Osteoblast (primary cell): ENCODE results near the gene ZNF689. TPM values are rescaled to one million over a fixed set of nuclear protein-coding genes. Genes with fewer than 3 reads are reported as not detected.

Source experiments
- DNase-seq: peaks from one replicate; pipeline ENCODE4 v3.0.0; 2011; ENCODE audit warnings: low spot score, mixed read lengths; ENCODE audit not compliant: insufficient read length; ENCODE audit errors: missing footprints
- H2AFZ ChIP-seq: 2 replicates; pipeline ENCODE4 v1.6.0; 2011; ENCODE audit warnings: mild to moderate bottlenecking, low read length
- H3K27ac ChIP-seq: 2 replicates; pipeline ENCODE4 v1.5.1; 2011; ENCODE audit warnings: mild to moderate bottlenecking, low read depth, low read length, moderate library complexity
- H3K27me3 ChIP-seq: 2 replicates; pipeline ENCODE4 v1.6.0; 2012; ENCODE audit warnings: mild to moderate bottlenecking, control low read depth, inconsistent platforms, low read length, moderate library complexity; ENCODE audit not compliant: insufficient read depth
- H3K36me3 ChIP-seq: 2 replicates; pipeline ENCODE4 v1.5.1; 2011; ENCODE audit warnings: mild to moderate bottlenecking, low read length, control low read depth, moderate library complexity; ENCODE audit not compliant: insufficient read depth
- H3K4me1 ChIP-seq: 2 replicates; pipeline ENCODE4 v1.5.1; 2011; ENCODE audit warnings: mild to moderate bottlenecking, low read length, control low read depth, moderate library complexity; ENCODE audit not compliant: insufficient read depth
- H3K4me2 ChIP-seq: 2 replicates; pipeline ENCODE4 v1.6.0; 2011; ENCODE audit warnings: mild to moderate bottlenecking, low read length; ENCODE audit not compliant: insufficient read depth
- H3K4me3 ChIP-seq: fragments of 200-600 bp; sonication (generic); 3 replicates; pipeline ENCODE4 v1.5.1; 2012; ENCODE audit warnings: mild to moderate bottlenecking, low read length, inconsistent platforms; ENCODE audit not compliant: insufficient read depth
- H3K79me2 ChIP-seq: 2 replicates; pipeline ENCODE4 v1.6.0; 2012; ENCODE audit warnings: mild to moderate bottlenecking, low read length, control low read depth, inconsistent platforms; ENCODE audit not compliant: insufficient read depth
- H3K9me3 ChIP-seq: 2 replicates; pipeline ENCODE4 v1.5.1; 2011; ENCODE audit warnings: low read depth, low read length, control low read depth
- H4K20me1 ChIP-seq: 2 replicates; pipeline ENCODE4 v1.6.0; 2012; ENCODE audit warnings: mild to moderate bottlenecking, low read length, control low read depth; ENCODE audit not compliant: insufficient read depth
- CTCF ChIP-seq: IDR thresholded peaks from 2 replicates; pipeline ENCODE4 v1.5.1; 2011; ENCODE audit warnings: mild to moderate bottlenecking, low read depth, low read length, moderate library complexity; ENCODE audit errors: extremely low read depth
- total RNA-seq: library from RNA; depleted of rRNA; stranded (reverse); fragments of >200 nt; gene quantifications from 2 replicates; pipeline ENCODE4 v1.2.3, GENCODE V29; 2012

Gene ZNF689
- total RNA-seq, 1 donor = 8.3 TPM

- Histone ChIP-seq H3K4me2 (peak overlapping the region; percentile 97), H3K79me2 (peaks cover 34% of the 10 kb centered on the region), H3K27me3 (no peaks in the 10 kb centered on the region), H2AFZ (peak overlapping the region; percentile 86), H3K4me1 (peaks cover 27% of the 10 kb centered on the region), H3K9me3 (no peaks in the 10 kb centered on the region), H3K36me3 (peaks cover 47% of the 10 kb centered on the region), H3K27ac (peak overlapping the region; percentile 91), H3K4me3 (peak overlapping the region; percentile 74), H4K20me1 (peaks cover 20% of the 10 kb centered on the region)
- peak; percentile 95 for DNase-seq
- TF ChIP-seq CTCF = no peak
Observed at GRCh38 chr16:30656974-30657865, 47.0 kb upstream of the ZNF689 start.

- no peak overlapping the region for H3K4me2 ChIP-seq
- no peak overlapping the region for H3K27ac ChIP-seq
- DNase-seq = no peak
Observed at GRCh38 chr16:30656388-30656787, 46.2 kb upstream of the ZNF689 start.

GRCh38 chr16:30655815-30656347 is 45.7 kb upstream of the ZNF689 start:
- H3K79me2 ChIP-seq = peaks cover 28% of the 10 kb centered on the region
- H2AFZ ChIP-seq = no peak overlapping the region
- no peaks in the 10 kb centered on the region for H3K27me3 ChIP-seq
- no peak for TF ChIP-seq CTCF
- no peak for DNase-seq
- peaks cover 26% of the 10 kb centered on the region for H3K4me1 ChIP-seq
- H3K36me3 ChIP-seq = peaks cover 34% of the 10 kb centered on the region
- H3K4me2 ChIP-seq = no peak overlapping the region
- peaks cover 7% of the 10 kb centered on the region for H4K20me1 ChIP-seq
- H3K27ac ChIP-seq = no peak overlapping the region
- H3K4me3 ChIP-seq = no peak overlapping the region
- H3K9me3 ChIP-seq = no peaks in the 10 kb centered on the region

More at GRCh38 chr16:30656388-30656787, 46.2 kb upstream of the ZNF689 start:
- Histone ChIP-seq H3K4me3 (no peak overlapping the region), H4K20me1 (peaks cover 12% of the 10 kb centered on the region), H3K9me3 (no peaks in the 10 kb centered on the region), H3K79me2 (peaks cover 33% of the 10 kb centered on the region), H3K27me3 (no peaks in the 10 kb centered on the region), H3K36me3 (peaks cover 39% of the 10 kb centered on the region), H3K4me1 (peaks cover 31% of the 10 kb centered on the region), H2AFZ (no peak overlapping the region)
- TF ChIP-seq CTCF = no peak

GRCh38 chr16:30654856-30655255 is 44.7 kb upstream of the ZNF689 start:
- Histone ChIP-seq H3K27me3 (no peaks in the 10 kb centered on the region), H4K20me1 (no peaks in the 10 kb centered on the region), H3K4me2 (no peak overlapping the region), H3K9me3 (no peaks in the 10 kb centered on the region), H3K4me1 (peaks cover 23% of the 10 kb centered on the region), H3K79me2 (peaks cover 17% of the 10 kb centered on the region), H3K36me3 (peaks cover 32% of the 10 kb centered on the region), H3K4me3 (no peak overlapping the region), H2AFZ (no peak overlapping the region), H3K27ac (no peak overlapping the region)
- TF ChIP-seq CTCF = no peak
- no peak for DNase-seq
